Panc1 (cell line): ENCODE results near the gene COMTD1. TPM values are rescaled to one million over a fixed set of nuclear protein-coding genes. Genes with fewer than 3 reads are reported as not detected.

Experiments
- ATAC-seq: fragments of 200-7000 bp; cut with Tn5 transposase; 2 replicates; pipeline ENCODE4 v1.9.1; 2020; ENCODE audit warnings: mild to moderate bottlenecking, moderate library complexity
- BruUV-seq: library from RNA; stranded (reverse); fragments of 400-500 nt; replicated peaks from 2 replicates; lab custom pipeline; 2021; lab: Mats Ljungman, UMichigan
- CTCF ChIA-PET: fragments of 300-600 bp; sonication (Branson Sonifier 250); formaldehyde crosslinking; loops from one replicate; lab custom pipeline; 2022; ENCODE audit warnings: antibody characterized with exemption; lab: Charles Lee
- POLR2A ChIA-PET: fragments of 300-600 bp; sonication (Branson Sonifier 250); formaldehyde crosslinking; loops from one replicate; lab custom pipeline; 2022; ENCODE audit warnings: antibody characterized with exemption; lab: Charles Lee
- DNase-seq: peaks from one replicate; pipeline ENCODE4 v3.0.0-alpha.2; 2010; ENCODE audit warnings: low read depth, low spot score
- H3K27ac ChIP-seq: 2 replicates; pipeline ENCODE4 v1.5.1; 2011; ENCODE audit warnings: mild to moderate bottlenecking, low read length, inconsistent platforms
- H3K27me3 ChIP-seq: fragments of 200-500 bp; sonication (Bioruptor generic); 2 replicates; pipeline ENCODE4 v1.6.0; 2014; ENCODE audit warnings: low read length, inconsistent platforms; ENCODE audit not compliant: control insufficient read depth, insufficient read depth
- H3K36me3 ChIP-seq: fragments of 200-500 bp; sonication (Bioruptor generic); 2 replicates; pipeline ENCODE4 v1.5.1; 2014; ENCODE audit warnings: inconsistent platforms, mild to moderate bottlenecking, low read length, moderate library complexity; ENCODE audit not compliant: control insufficient read depth, insufficient read depth
- H3K4me1 ChIP-seq: 2 replicates; pipeline ENCODE4 v1.5.1; 2011; ENCODE audit warnings: inconsistent platforms, mild to moderate bottlenecking, low read length, moderate library complexity; ENCODE audit not compliant: control insufficient read depth, insufficient read depth
- H3K4me3 ChIP-seq, 2 experiments: 2 replicates each; pipeline ENCODE4 v1.5.1; 2011 to 2012; ENCODE audit warnings: low read depth in 2 of 2, low read length in 2 of 2, mild to moderate bottlenecking in 2 of 2, inconsistent platforms in 1 of 2, moderate library complexity in 1 of 2
- H3K9me3 ChIP-seq: fragments of 200-500 bp; sonication (Bioruptor generic); 2 replicates; pipeline ENCODE4 v1.5.1; 2014; ENCODE audit warnings: low read depth, mild to moderate bottlenecking, inconsistent platforms, low read length, moderate library complexity; ENCODE audit not compliant: control insufficient read depth, insufficient read depth
- CTCF ChIP-seq: fragments of 450-650 bp; IDR thresholded peaks from 2 replicates; pipeline ENCODE4 v1.5.1; 2017; ENCODE audit warnings: mild to moderate bottlenecking
- POLR2AphosphoS5 ChIP-seq: IDR thresholded peaks from 2 replicates; pipeline ENCODE4 v1.6.1; 2012; ENCODE audit warnings: mild to moderate bottlenecking, low read depth, low read length, moderate library complexity
- REST ChIP-seq, 2 experiments: IDR thresholded peaks; 2 replicates each; pipeline ENCODE4 v1.6.1; 2011 to 2012; ENCODE audit warnings: low read depth in 2 of 2, control low read depth in 1 of 2, low read length in 1 of 2, mild to moderate bottlenecking in 1 of 2, moderate library complexity in 1 of 2; ENCODE audit not compliant: insufficient read depth in 1 of 2
- SIN3A ChIP-seq: IDR thresholded peaks from 2 replicates; pipeline ENCODE4 v1.6.1; 2012; ENCODE audit warnings: low read depth, mild to moderate bottlenecking, low read length, moderate library complexity, borderline replicate concordance; ENCODE audit not compliant: insufficient read depth
- TCF7L2 ChIP-seq: IDR thresholded peaks from 2 replicates; pipeline ENCODE4 v1.6.1; 2011; ENCODE audit warnings: mild to moderate bottlenecking, low read depth, low read length, inconsistent platforms
- in situ Hi-C: cut with HindIII; loops from 2 replicates; pipeline ENCODE4 v1.10.0; 2016; ENCODE audit warnings: low sequenced_read_pairs, low pct_unique_long_range_greater_than_20kb
- intact Hi-C: fragments of 100-400 bp; cut with micrococcal nuclease; formaldehyde crosslinking; loops from one replicate; pipeline ENCODE4 v1.10.0; 2022; ENCODE audit not compliant: unreplicated experiment
- total RNA-seq: library from RNA; stranded (reverse); gene quantifications from one replicate; pipeline ENCODE4 v1.2.1, GENCODE V29; 2021; ENCODE audit not compliant: unreplicated experiment

COMTD1 gene
- total RNA-seq, 1 experiment from 2014 or later: 32.8 TPM

DNA sequence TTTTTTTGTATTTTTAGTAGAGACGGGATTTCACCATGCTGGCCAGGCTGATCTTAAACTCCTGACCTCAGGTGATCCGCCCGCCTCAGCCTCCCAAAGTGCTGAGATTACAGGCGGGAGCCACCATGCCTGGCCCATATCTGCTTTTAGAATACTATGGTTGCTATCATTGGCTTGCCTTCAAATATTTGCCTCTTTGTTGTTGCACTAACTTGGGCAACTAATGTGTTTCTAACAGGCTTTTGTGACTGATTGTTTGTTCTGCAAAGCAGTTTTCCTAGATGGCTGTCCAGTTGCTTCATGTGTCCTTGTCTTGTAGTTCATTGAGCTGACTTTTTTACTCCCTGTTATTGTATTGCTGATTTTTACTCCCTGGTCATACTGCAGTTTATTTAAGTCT, 15.5 kb downstream of the COMTD1 start:
- H3K9me3 ChIP-seq: no peaks in the 10 kb centered on the region
- H3K27me3 ChIP-seq: no peaks in the 10 kb centered on the region
- peaks cover 22% of the 10 kb centered on the region for H3K4me1 ChIP-seq
- DNase-seq (no peak), ATAC-seq (no peak)
- no TSS peak for BruUV-seq
- intact Hi-C loops (no loop called here), in situ Hi-C loops (no loop called here)
- H3K27ac ChIP-seq: no peak overlapping the region
- POLR2A ChIA-PET: no interaction called here
- H3K36me3 ChIP-seq: peaks cover 57% of the 10 kb centered on the region
- TF ChIP-seq CTCF (no peak), REST (IDR thresholded peaks at IDR 0.05; ENCODE audit: insufficient read depth in 1 of 2, low read depth in 2 of 2, low read length in 1 of 2) (no peak), TCF7L2 (no peak), POLR2AphosphoS5 (no peak), SIN3A (no peak)
- CTCF ChIA-PET: no interaction called here
- H3K4me3 ChIP-seq: no peak overlapping the region

DNA sequence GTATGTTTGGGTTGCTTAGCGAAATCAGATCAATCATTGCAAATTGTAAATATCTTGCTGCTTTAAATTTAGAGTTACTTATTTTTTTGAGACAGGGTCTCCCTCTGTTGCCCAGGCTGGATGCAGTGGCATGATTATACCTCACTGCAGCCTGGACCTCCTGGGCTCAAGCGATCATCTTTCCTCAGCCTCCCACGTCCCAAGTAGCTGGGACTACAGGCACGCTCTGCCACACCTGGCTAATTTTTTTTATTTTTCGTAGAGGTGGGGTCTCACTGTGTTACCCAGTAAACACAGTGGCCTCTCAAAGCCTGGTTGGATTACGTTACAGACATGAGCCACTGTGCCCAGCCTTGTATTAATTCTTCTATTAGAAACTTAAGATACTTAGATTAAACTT, 23.4 kb downstream of the COMTD1 start:
- ChIA-PET CTCF (interaction anchor here (1.4 kb wide), 1 partner anchor 23 kb away, joined by 4 read pairs; the partner anchor contains the start of gene COMTD1), POLR2A (interaction anchor here (1.0 kb wide), 1 partner anchor 16 kb away, joined by 3 read pairs; no protein-coding TSS in a partner anchor)
- BruUV-seq: no TSS peak
- Histone ChIP-seq H3K27me3 (no peaks in the 10 kb centered on the region), H3K9me3 (no peaks in the 10 kb centered on the region), H3K4me3 (peak overlapping the region; percentile 94), H3K27ac (peak overlapping the region; percentile 99), H3K36me3 (peaks cover 36% of the 10 kb centered on the region), H3K4me1 (peaks cover 14% of the 10 kb centered on the region; the same call in 1 of the 2 replicates)
- no peak for DNase-seq
- in situ Hi-C loops: no loop called here
- intact Hi-C loops: no loop called here
- TF ChIP-seq REST (IDR thresholded peaks at IDR 0.05; ENCODE audit: insufficient read depth in 1 of 2, low read depth in 2 of 2, low read length in 1 of 2) (no peak), CTCF (no peak), SIN3A (no peak), TCF7L2 (no peak), POLR2AphosphoS5 (no peak)
- no peak for ATAC-seq
